NCI-H2107 (cell line): Measurements from ENCODE around the gene CYP2W1.
"Not testable (repeated sequence)": the region's sequence is repeated elsewhere in the genome, so short reads cannot be mapped to it uniquely, and the experiment has no call there.

Experiments used
- DNase-seq: peaks from one replicate; lab custom pipeline; 2025; lab: John Stamatoyannopoulos, UW

CYP2W1 gene

GRCh38 chr7:1029637-1030443, 46.9 kb downstream of the CYP2W1 start:
- no peak for DNase-seq

- DNase-seq: peak; percentile 51
Observed at GRCh38 chr7:1030444-1031070, 47.6 kb downstream of the CYP2W1 start.

GRCh38 chr7:1031716-1032455, 48.9 kb downstream of the CYP2W1 start:
- no peak for DNase-seq

GRCh38 chr7:1032536-1033181, 49.7 kb downstream of the CYP2W1 start:
- DNase-seq: no peak

GRCh38 chr7:1033546-1034145, 50.7 kb downstream of the CYP2W1 start:
- DNase-seq: no peak

- not testable (repeated sequence) for DNase-seq
Observed at GRCh38 chr7:1034769-1035168, 51.8 kb downstream of the CYP2W1 start.

- not testable (repeated sequence) for DNase-seq
Observed at GRCh38 chr7:1036164-1036928, 53.4 kb downstream of the CYP2W1 start.
